Purkinje cell (primary cell): ENCODE results near the gene ZDHHC23. TPM values are rescaled to one million over a fixed set of nuclear protein-coding genes. Genes with fewer than 3 reads are reported as not detected.

Experiments
- polyA plus RNA-seq: library from polyadenylated mRNA; unstranded; fragments of >200 nt; fragmentation: Nextera tagmentation; gene quantifications from 2 replicates; pipeline ENCODE4 v1.2.1, GENCODE V29; 2014

ZDHHC23 gene
- polyA plus RNA-seq, result 14.7 and 21.2 TPM in 2 replicates

DNA sequence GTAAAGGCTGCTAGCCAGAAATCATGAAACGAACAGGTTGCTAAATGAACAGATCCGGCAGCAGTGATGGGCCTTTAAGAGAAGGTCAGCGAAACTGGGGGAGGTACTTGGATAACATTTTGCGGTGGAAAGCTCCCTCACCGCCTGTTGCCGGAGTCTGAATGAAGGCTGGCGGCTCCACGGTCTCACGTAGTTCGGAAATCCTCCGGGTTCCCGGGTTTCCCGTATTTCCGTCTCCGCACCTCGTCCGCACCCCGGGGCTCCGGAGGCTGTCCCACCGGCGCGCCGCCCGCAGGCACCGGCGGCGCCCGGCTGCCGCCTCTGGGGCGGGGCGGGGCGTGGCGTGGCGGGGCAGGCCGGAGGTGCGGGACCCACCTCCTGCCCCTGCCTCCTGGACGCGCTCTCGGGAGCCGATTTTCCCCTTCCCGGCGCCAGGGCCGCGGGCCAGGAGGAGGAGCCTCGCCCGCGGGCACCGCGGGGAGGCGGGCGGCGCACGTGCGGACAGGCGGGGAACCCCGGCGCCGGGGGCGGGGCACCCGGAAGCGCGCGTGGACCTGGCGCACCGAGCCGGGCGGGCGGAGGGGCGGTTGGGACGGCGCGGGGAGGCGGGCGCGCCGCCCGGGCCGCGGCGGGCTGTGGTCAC, at the start of gene ZDHHC23:
TSS of gene ZDHHC23 (plus strand) at position 642 of the 643 bp plus-strand sequence. CDS start 790 bp downstream, outside the sequence.

Other genes starting within 250 kb of the ZDHHC23 start
- gene NAA50, start 201.8 kb upstream of the ZDHHC23 start, polyA plus RNA-seq, result 23.2 and 40.3 TPM in 2 replicates
- gene ATP6V1A, start 201.0 kb upstream of the ZDHHC23 start, polyA plus RNA-seq, result 97.7 and 150 TPM in 2 replicates
- 2.7 and 20.1 TPM in 2 replicates for gene GRAMD1C, start 109.2 kb upstream of the ZDHHC23 start, polyA plus RNA-seq
- 3.4 and 10.9 TPM in 2 replicates for gene CCDC191, start 108.5 kb downstream of the ZDHHC23 start, polyA plus RNA-seq
- gene QTRT2, start 108.7 kb downstream of the ZDHHC23 start, polyA plus RNA-seq, result 2.0 and 5.2 TPM in 2 replicates
- gene DRD3, start 231.0 kb downstream of the ZDHHC23 start, polyA plus RNA-seq, result not detected in 2 replicates